Measurements from ENCODE around the gene SIN3A.

DNA sequence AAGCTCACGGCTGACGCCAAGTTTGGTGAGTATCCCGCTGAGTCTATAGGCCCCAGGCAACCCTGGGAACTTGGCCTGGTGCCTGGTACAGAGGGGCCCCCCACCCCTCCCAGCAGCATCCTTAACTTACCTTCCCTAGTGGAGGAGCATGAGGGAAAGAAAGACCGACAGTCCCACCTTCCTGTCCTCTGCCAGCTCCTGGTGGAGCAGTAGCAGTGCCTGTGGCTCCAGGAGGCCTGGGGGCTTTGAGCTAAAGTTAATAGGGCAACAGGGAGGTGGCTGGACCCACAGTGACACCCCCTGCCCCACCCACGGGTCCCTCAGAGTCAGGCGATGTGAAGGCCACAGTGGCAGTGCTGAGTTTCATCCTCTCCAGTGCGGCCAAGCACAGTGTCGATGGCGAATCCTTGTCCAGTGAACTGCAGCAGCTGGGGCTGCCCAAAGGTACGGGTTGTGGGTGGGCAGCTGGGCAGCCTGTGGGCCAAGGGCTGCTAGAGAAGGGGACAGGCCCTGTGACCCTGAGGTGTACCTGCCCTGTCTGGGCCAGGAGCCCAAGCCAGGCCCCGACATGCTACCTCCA lies 112.7 kb downstream of the SIN3A start:
- TF ChIP-seq, protein P1, sequence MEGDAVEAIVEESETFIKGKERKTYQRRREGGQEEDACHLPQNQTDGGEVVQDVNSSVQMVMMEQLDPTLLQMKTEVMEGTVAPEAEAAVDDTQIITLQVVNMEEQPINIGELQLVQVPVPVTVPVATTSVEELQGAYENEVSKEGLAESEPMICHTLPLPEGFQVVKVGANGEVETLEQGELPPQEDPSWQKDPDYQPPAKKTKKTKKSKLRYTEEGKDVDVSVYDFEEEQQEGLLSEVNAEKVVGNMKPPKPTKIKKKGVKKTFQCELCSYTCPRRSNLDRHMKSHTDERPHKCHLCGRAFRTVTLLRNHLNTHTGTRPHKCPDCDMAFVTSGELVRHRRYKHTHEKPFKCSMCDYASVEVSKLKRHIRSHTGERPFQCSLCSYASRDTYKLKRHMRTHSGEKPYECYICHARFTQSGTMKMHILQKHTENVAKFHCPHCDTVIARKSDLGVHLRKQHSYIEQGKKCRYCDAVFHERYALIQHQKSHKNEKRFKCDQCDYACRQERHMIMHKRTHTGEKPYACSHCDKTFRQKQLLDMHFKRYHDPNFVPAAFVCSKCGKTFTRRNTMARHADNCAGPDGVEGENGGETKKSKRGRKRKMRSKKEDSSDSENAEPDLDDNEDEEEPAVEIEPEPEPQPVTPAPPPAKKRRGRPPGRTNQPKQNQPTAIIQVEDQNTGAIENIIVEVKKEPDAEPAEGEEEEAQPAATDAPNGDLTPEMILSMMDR (conservative IDR thresholded peaks at IDR 0.05; ENCODE audit: low read depth, low read length): no peak
- no peak for TF ChIP-seq EZH2phosphoT487 (IDR thresholded peaks at IDR 0.05; ENCODE audit: borderline replicate concordance, low read length)

Data from PC-3 (cell line).